GM21360 (cell line): Measurements from ENCODE around the gene NKPD1.
A peak's percentile ranks its signal among the peaks of the same experiment; 100 is the strongest.

Experiments used
- ATAC-seq: cut with Tn5 transposase; IDR thresholded peaks from one replicate; pipeline ENCODE4 v1.9.1; 2021; ENCODE audit warnings: mild to moderate bottlenecking, moderate library complexity; ENCODE audit not compliant: unreplicated experiment

Gene NKPD1

GRCh38 chr19:45173816-45174215 lies 13.0 kb upstream of the NKPD1 start:
- no peak for ATAC-seq

GRCh38 chr19:45172611-45173208 lies 11.9 kb upstream of the NKPD1 start:
- ATAC-seq, result no peak

GRCh38 chr19:45172173-45172572 lies 11.4 kb upstream of the NKPD1 start:
- ATAC-seq, result no peak

DNA sequence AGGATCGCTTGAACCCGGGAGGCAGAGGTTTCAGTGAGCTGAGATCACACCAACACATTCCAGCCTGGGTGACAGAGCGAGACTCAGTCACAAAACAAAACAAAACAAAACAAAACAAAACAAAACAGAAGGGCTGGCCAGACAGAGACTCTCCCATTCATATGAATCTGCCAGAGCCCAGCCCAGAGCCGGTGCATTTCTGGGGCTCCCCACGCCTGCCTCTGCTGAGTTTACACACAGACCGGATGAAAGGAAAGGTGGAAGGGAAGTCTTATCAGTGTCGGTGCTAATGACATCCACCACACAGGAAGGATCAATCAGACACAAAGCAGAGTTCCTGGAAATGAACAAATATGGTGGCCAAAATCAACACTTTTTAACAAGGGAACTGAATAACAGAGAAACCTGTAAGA lies 10.4 kb upstream of the NKPD1 start:
- no peak for ATAC-seq

- no peak for ATAC-seq
Observed at GRCh38 chr19:45170146-45171106, 9.6 kb upstream of the NKPD1 start.

- no peak for ATAC-seq
Observed at GRCh38 chr19:45169602-45170001, 8.8 kb upstream of the NKPD1 start.

DNA sequence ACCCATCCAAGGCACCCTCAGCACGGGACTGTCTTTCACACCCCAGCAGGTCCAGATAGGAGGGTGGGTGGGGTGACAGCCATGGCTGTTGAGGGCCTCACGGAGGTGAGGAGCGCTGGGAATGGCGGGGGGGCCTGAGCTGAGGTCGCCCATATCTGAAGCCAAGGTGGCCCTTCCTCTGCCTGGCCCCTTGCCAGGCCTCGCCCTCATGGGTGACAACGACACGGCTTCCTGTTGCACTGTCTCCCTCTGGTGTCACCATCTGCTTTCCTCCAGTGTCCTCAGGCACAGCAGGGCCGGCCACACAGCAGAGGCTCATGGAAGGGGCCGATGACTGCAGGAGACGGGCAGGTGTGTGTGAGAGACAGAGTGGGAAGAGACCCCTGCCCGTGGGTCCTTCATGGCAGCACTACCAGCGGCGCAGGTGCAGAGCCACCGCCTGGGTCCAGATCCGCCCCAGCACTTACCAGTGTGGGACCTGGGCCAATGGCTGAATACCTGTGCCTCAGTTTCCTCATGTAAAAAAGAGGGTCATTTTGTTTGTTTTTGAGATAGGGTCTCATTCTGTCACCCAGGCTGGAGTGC lies 8.1 kb upstream of the NKPD1 start:
- ATAC-seq, result no peak

DNA sequence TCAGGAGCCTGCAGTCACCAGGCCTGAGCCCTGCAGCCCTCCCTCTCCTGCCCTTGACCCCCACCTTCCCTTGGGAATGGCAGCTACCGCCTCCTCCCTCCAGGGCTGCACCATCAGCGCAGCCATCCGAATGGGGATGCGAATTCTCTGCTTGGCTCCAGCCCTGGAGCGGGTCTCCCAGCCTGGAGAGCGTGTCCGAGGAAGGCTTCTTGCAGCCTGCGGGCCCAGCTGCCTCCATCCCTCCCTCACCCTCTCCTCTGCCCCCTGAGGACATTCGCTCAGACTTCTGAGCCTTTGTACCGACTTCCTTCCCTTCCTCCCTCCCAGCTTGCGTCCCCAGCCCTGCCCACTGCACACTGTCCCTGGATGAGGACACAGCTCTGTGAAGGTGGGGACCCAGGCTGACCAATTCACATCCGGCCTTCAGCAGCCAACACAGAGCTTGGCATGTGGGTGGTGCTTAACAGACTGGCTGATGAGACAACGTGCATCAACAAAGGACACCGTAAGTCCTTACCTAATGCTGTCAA lies 6.0 kb upstream of the NKPD1 start:
- ATAC-seq, result no peak

- ATAC-seq, result peak; percentile 54
Observed at GRCh38 chr19:45164577-45165335, 4.0 kb upstream of the NKPD1 start.

- no peak for ATAC-seq
Observed at GRCh38 chr19:45163751-45164460, 3.1 kb upstream of the NKPD1 start.

DNA sequence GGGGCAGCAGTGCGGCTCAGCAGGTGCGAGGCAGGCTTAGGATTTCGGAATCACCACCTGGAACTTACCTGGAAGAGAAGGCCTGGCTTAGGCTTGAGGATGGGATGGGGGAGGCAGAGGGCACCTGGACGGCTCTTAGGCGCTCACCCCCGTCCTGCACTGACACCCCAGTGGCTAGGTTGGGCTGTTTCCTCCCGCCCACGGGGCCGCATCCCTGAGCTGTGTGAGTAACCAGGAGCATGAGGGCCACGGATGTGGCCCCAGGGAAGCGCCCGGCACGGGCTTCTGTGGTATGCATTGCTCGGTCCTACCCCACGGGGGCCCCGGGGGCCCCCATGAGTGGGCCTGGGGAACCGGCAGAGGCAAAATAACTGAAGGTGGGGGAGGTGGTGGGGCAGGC lies 2.4 kb upstream of the NKPD1 start:
- ATAC-seq, result no peak

GRCh38 chr19:45162608-45163143 lies 1.9 kb upstream of the NKPD1 start:
- no peak for ATAC-seq

DNA sequence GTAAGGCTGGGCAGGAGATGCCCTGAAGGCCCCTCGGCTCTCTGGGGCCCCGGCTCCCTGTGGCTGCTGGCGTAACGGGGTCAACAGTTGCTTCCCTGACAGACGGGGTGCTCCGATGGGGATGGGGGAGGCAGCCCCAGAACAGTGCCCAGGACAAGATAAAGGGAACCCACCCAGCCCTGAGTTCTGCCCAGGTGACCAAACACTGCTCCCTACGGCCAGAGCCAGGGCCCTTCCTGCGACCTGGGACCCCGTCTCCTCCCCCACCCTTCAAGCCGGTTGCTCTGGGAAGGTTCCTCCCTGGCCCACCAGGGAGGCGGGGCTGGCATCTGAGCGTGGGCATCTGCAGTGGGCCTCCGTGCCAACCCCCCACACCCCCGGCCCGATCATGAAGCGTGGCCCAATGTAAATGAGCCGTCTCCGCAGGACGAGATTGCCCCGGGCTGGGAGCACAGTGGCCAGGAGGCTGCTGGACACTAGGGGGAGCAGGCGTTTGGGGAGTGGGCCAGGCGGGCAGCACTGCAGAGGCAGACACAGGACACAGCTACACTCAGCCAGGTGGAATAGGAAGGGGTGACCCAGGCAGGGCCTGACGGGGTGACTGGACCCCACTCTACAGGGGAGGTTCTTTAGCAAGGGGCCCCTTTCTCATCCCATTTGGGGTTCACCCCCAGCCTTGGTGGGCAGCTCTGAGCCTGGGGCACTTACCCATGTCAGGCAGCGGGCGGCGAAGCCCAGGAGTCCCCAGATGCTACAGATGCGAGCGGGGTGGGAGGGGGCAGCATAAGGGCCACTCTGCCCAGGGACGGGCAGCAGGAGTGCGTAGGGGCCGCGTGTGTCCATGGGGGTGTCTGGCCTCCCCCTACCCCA lies 1.2 kb upstream of the NKPD1 start:
- ATAC-seq, result no peak

- ATAC-seq, result no peak
Observed at GRCh38 chr19:45159971-45160324, 834 bp downstream of the NKPD1 start.

DNA sequence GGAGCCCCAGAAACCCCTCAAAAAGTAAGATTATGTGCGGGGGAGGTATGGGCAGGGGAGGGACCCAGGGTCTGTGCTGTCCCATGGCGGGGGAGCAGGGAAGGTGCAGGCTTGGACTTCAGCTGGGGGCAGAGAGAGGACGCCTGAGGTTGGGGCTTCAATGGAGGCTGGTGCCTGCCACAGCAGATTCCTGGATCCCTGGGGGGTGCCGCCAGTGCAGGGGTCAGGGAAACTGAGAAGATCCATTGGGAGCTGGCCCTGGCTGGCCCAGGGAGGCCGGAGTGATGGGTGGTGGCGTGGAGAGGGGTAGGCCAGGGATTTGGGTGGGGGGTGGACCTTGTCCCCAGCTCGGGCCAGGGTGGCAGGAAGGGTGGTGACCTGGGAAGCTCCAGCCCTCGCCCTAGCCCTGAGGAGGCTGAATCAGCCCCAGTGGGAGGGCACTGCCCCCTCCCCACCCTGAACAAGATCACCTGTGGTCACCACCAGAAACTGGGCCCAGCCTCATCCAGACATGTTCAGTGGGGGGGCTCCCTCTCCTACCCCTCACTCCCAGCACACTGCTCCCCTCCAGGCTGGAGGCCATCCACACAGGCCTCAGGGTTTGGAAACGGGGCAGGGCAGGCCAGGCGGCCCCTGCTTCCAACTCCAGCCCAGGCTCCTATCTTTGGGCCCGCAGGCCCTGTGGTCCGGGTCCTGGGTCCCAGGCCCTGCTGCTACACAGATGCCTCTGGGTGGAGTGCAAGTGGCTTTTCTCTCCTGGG lies 1.4 kb downstream of the NKPD1 start:
- ATAC-seq, result no peak

DNA sequence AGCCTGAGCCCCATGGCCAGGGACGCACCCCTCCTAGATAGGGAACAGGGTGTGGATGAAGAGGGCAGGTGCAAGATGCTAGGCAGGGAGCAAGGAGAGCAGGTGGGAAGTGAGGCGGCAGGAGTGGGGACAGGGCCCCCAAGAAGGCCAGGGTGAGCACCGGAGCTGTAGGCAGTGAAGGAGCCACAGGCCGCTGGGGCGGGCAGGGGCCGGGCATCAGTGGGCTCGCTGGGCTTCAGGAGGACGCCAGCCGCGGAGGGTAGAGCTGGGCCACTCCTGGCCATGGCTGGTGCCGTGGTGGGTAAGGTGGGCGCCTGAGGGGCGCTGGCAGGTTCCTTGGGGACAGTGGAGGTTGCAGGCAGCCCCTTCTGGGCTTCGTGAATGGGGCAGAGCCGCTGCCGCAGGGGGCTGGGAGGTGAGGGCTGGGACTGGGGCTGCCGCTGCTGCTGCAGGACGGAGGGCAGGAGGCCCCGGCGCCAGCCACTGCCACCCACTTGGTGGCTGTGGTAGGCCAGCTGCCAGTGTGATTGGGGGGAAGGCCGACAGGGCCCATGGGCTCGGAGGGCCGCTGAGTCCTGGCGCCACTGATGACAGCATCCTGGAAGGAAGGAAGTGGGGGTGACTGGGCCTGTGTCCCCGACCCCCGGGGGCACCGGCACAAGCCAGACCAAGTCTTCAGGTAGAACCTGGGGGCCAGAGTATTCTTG lies 2.1 kb downstream of the NKPD1 start:
- ATAC-seq, result no peak

DNA sequence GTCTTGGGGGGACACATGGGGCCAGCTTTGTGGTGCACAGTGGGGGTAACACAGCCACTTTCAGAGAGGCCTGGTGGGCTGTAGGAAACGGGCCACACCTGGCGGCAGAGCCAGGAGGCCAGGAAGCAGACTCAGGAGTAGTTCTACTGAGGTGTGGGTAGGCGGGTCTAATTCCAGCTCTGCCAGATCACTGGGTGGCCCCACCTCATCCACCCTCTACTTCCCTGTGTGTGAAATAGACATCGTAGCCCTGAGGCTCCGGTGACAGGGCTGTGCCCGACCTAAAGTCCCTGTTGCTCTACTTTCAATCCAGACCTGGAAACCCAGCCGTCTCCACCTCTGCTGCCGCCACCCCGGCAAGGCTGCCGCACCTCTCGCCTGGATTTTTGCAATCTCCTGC lies 4.0 kb downstream of the NKPD1 start:
- no peak for ATAC-seq
